ENCODE data around the gene CD151.

Gene CD151

GRCh38 chr11:832529-833113 lies at the start of gene CD151:
TSS of gene CD151 (plus strand) at chr11:832952. CDS start at chr11:836070, 3,118 bp downstream.
- DNase-seq (ENCODE audit: low read depth in 2 of 2), result peak in 1 of 2 donors; percentile 41

GRCh38 chr11:783581-784015 lies 49.2 kb upstream of the CD151 start:
- DNase-seq (ENCODE audit: low read depth in 2 of 2), result no peak

- DNase-seq (ENCODE audit: low read depth in 2 of 2), result no peak
Observed at GRCh38 chr11:786235-787083, 46.3 kb upstream of the CD151 start.

- no peak for DNase-seq (ENCODE audit: low read depth in 2 of 2)
Observed at GRCh38 chr11:787084-787675, 45.6 kb upstream of the CD151 start.

- DNase-seq (ENCODE audit: low read depth in 2 of 2), result no peak
Observed at GRCh38 chr11:788009-788640, 44.6 kb upstream of the CD151 start.

GRCh38 chr11:788953-789940 lies 43.5 kb upstream of the CD151 start:
- no peak for DNase-seq (ENCODE audit: low read depth in 2 of 2)

- no peak for DNase-seq (ENCODE audit: low read depth in 2 of 2)
Observed at GRCh38 chr11:789943-790342, 42.8 kb upstream of the CD151 start, which contains the start of gene CEND1. TSS of gene CEND1 (minus strand) at chr11:790090. CDS start at chr11:788576, 1,514 bp downstream.

GRCh38 chr11:790721-791564 lies 41.8 kb upstream of the CD151 start:
- no peak for DNase-seq (ENCODE audit: low read depth in 2 of 2)

- no peak for DNase-seq (ENCODE audit: low read depth in 2 of 2)
Observed at GRCh38 chr11:791658-792534, 40.9 kb upstream of the CD151 start.

- no peak for DNase-seq (ENCODE audit: low read depth in 2 of 2)
Observed at GRCh38 chr11:792535-792821, 40.3 kb upstream of the CD151 start.

GRCh38 chr11:792873-793272 lies 39.9 kb upstream of the CD151 start:
- DNase-seq (ENCODE audit: low read depth in 2 of 2), result no peak

GRCh38 chr11:793556-793955 lies 39.2 kb upstream of the CD151 start:
- DNase-seq (ENCODE audit: low read depth in 2 of 2), result no peak

- no peak for DNase-seq (ENCODE audit: low read depth in 2 of 2)
Observed at GRCh38 chr11:794013-794765, 38.6 kb upstream of the CD151 start.

GRCh38 chr11:794766-795633 lies 37.8 kb upstream of the CD151 start:
- DNase-seq (ENCODE audit: low read depth in 2 of 2), result no peak

- peak; percentile 38 to 55 for DNase-seq (ENCODE audit: low read depth in 2 of 2)
Observed at GRCh38 chr11:795634-796564, 36.9 kb upstream of the CD151 start.

- no peak for DNase-seq (ENCODE audit: low read depth in 2 of 2)
Observed at GRCh38 chr11:796565-797295, 36.0 kb upstream of the CD151 start.
